ENCODE data around the gene PHF1. TPM values are rescaled to one million over a fixed set of nuclear protein-coding genes. Genes with fewer than 3 reads are reported as not detected.
A peak's percentile ranks its signal among the peaks of the same experiment; 100 is the strongest.
"Not testable (repeated sequence)": the region's sequence is repeated elsewhere in the genome, so short reads cannot be mapped to it uniquely, and the experiment has no call there.

Gene PHF1
- 32.5 and 43.2 TPM in 2 replicates for total RNA-seq (2014; rRNA removed; shearing (Covaris generic); ENCODE audit: low replicate concordance)

DNA sequence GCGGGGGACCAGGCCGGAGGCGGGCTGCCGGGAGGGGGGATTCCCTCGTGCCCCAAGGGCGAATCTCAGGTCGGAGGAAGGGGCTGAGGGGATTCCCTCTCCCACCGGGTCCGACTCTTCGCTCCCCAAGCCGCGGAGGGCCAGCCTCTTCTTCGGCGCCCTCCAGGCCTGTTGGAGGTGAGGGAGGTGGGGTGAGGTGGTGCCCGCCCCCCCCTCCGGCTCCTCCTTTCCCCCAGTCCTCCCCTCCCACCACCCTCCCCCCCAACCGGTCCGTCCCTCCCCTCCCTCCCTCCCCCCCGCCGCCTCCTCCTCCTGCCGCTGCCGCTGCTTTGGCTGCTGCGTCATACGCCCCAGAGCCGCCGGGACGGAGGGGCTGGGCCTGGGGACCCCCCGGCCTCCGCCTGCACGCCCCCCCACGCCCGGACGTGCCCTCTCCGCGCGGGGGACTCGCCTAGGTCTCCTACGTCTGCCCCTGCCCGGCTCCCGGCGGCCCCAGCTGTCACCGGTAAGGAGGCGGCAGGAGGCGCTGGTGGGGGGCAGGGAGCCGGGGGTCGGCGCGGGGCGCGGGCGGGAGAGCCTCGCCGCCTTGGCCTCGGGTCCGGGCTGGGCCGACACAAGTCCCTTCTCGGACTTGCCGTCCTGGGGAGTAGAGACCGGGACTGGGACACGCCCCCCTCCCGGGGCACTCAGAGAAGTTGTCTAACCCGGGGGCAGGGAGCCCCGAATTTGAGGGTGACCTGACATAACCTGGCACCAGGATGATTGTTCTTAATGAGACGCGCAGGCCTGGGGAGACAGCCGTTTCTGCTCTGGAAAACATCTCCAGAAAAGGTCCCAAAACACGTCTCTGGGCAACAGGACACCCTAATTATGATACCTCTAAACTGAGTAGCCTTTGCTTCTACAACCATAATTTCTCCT lies at the start of gene PHF1:
Gene PHF1, plus strand, starts transcription at position 304 of the 921 bp plus-strand sequence. CDS start 1,250 bp downstream, outside the sequence.
- peak; percentile 83 for DNase-seq (ENCODE audit: low read depth)
- in situ Hi-C loops (cut with HindIII; ENCODE audit: low pct_unique_long_range_greater_than_20kb, low sequenced_read_pairs): no loop called here

DNA sequence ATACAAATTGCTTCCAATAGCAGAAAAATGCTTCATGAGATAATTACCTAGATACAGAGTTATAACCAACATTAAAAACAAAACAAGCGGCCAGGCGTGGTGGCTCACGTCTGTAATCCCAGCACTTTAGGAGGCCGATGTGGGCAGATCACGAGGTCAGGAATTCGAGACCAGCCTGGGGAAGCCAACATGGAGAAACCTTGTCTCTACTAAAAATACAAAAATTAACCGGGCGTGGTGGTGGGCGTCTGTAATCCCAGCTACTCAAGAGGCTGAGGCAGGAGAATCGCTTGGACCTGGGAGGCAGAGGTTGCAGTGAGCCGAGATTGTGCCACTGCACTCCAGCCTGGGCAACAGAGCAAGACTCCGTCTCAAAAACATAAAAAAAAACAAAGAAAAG lies 47.3 kb upstream of the PHF1 start:
- DNase-seq (ENCODE audit: low read depth); in situ Hi-C loops (cut with HindIII; ENCODE audit: low pct_unique_long_range_greater_than_20kb, low sequenced_read_pairs): not testable (repeated sequence)

- DNase-seq (ENCODE audit: low read depth): peak; percentile 79
- in situ Hi-C loops (cut with HindIII; ENCODE audit: low pct_unique_long_range_greater_than_20kb, low sequenced_read_pairs): not testable (repeated sequence)
Measured at GRCh38 chr6:33364475-33365205, 46.2 kb upstream of the PHF1 start.

- DNase-seq (ENCODE audit: low read depth); in situ Hi-C loops (cut with HindIII; ENCODE audit: low pct_unique_long_range_greater_than_20kb, low sequenced_read_pairs): not testable (repeated sequence)
Measured at GRCh38 chr6:33365206-33365971, 45.4 kb upstream of the PHF1 start.

DNA sequence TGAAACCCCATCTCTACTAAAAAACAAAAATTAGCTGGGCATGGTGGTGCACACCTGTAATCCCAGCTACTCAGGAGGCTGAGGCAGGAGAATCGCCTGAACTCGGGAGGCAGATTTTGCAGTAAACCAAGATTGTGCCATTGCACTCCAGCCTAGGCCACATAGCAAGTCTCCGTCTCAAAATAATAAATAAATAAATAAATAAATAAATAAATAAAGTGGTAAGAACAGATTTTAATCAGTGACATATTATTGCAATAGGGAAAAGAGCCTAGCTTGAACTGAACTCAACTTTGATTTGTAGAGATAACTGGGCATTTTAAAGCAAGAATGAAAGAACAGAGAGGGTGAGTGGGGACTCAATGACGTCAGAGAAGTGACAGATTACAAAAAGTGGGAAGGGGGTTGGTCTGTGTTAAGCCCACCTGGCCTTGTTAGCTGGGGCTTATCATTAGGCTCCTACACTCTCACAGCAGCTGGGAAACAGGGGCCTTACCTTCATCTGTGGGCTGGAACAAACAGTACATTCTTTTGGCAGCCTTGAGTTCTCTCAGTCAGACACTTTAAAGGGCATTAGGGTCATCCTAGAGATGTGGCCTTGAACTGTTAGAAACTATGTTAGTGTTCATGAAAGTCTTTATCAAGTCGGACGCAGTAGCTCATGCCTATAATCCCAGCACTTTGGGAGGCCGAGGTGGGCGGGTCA lies 43.7 kb upstream of the PHF1 start:
- DNase-seq (ENCODE audit: low read depth): no peak
- in situ Hi-C loops (cut with HindIII; ENCODE audit: low pct_unique_long_range_greater_than_20kb, low sequenced_read_pairs): no loop called here

DNA sequence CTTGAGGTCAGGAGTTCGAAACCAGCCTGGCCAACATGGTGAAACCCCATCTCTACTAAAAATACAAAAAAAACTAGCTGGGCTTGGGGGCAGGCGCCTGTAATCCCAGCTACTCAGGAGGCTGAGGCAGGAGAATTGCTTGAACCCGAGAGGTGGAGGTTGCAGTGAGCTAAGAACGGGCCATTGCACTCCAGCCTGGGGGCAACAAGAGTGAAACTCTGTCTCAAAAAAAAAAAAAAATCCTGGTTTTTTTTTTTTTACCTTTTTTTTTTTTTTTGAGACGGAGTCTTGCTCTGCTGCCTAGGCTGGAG lies 43.1 kb upstream of the PHF1 start:
- DNase-seq (ENCODE audit: low read depth); in situ Hi-C loops (cut with HindIII; ENCODE audit: low pct_unique_long_range_greater_than_20kb, low sequenced_read_pairs): not testable (repeated sequence)

DNA sequence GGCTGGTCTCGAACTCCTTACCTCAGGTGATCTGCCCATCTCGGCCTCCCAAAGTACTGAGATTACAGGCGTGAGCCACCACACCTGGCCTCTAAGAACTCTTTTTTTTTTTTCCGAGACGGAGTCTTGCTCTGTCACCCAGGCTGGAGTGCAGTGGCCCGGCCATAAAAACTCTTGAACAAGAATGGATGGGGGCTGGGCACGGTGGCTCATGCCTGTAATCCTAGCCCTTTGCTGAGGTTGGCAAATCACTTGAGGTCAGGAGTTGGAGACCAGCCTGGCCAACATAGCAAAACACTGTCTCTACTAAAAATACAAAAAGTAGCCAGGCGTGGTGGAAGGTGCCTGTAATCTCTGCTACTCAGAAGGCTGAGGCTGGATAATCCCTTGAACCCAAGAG lies 38.9 kb upstream of the PHF1 start:
- DNase-seq (ENCODE audit: low read depth); in situ Hi-C loops (cut with HindIII; ENCODE audit: low pct_unique_long_range_greater_than_20kb, low sequenced_read_pairs): not testable (repeated sequence)

DNA sequence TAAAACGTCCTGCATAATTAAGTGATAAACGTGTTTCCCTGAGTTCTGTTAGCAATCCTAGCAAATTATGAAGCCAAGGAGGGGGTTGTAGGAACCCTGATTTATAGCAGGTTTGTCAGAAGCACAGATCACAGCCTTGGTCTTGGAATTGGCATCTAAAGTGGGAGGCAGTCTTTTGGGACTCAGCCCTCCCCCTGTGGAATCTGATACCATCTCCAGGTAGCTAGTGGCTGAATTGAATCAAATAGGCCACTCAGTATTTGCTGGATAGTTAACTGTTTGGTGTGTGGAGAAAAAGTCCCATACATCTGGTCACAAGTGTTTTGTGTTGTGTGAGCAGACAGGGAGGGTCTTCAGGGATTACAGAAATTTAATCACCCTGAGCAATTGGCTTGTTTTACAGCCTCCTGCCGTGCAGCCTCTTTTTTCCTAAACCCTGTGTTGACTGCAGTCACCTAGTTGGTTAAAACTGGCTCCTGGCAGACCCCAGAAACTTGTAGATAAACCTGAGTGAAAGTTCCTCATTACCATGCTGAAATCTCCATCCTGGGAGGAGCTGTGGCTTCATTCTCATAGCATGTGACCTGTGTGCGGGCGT lies 38.2 kb upstream of the PHF1 start:
- in situ Hi-C loops (cut with HindIII; ENCODE audit: low pct_unique_long_range_greater_than_20kb, low sequenced_read_pairs): no loop called here
- DNase-seq (ENCODE audit: low read depth): no peak

DNA sequence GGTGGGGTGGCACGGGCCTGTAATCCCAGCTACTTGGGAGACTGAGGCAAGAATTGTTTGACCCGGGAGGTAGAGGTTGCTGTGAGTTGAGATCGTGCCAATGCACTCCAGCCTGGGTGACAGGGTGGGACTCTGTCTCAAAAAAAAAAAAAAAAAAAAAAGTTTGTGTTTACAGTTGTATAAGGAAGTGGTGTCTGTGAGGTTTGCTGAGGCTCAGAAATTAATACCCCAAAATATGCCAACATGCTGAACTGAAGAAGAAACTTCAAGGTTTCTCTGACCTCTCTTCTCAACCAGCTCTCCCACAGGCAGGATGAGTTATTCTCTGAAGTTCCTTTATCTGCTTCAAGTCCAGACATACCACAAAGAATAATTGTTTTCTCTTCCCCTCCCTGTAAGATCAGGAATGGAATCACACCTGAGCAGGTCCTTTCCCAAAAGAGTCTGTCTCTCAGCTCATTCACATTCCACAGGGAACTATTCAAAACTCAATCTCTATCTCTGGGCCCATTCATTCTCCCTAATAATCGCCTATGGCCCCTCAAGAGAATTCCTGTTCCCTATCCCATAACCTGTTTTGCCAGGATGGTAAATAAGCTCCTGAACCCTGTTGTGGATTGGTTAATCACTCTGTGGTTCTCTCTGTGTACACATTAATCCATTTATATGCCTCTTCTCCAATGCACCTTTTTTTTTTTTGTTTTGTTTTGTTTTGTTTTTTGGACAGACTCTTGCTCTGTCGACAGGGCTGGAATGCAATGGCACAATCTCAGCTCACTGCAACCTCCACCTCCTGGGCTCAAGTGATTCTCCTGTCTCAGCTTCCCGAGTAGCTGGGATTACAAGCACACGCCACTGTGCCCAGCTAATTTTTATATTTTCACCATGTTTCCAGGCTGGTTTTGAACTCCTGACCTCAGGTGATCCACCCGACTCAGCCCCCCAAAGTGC lies 36.6 kb upstream of the PHF1 start:
- in situ Hi-C loops (cut with HindIII; ENCODE audit: low pct_unique_long_range_greater_than_20kb, low sequenced_read_pairs): no loop called here
- DNase-seq (ENCODE audit: low read depth): no peak

DNA sequence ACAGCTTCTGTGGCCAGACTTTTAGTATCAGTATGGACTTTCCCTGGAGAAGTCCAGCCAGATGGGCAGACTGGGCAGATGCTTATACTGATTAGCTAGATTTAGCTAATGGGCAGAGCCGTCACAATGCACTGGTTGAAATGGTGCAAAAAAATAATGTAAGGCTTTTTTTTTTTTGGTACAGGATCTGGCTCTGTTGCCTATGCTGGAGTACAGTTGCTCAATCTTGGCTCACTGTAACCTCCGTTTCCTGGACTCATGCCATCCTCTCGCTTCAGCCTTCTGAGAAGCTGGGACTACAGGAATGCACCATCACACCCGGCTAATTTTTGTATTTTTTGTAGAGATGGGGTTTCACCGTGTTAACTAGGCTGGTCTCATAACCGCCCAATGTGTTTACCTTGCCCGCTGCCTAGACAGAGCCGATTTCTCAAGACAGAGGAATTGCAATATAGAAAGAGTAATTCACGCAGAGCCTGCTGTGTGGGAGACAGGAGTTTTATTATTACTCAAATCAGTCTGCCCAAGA lies 35.6 kb upstream of the PHF1 start:
- in situ Hi-C loops (cut with HindIII; ENCODE audit: low pct_unique_long_range_greater_than_20kb, low sequenced_read_pairs): no loop called here

GRCh38 chr6:33377171-33377570 lies 33.6 kb upstream of the PHF1 start:
- no peak for DNase-seq (ENCODE audit: low read depth)
- in situ Hi-C loops (cut with HindIII; ENCODE audit: low pct_unique_long_range_greater_than_20kb, low sequenced_read_pairs): no loop called here

More for the DNA sequence above, 35.6 kb upstream of the PHF1 start:
- DNase-seq (ENCODE audit: low read depth): peak; percentile 50

DNA sequence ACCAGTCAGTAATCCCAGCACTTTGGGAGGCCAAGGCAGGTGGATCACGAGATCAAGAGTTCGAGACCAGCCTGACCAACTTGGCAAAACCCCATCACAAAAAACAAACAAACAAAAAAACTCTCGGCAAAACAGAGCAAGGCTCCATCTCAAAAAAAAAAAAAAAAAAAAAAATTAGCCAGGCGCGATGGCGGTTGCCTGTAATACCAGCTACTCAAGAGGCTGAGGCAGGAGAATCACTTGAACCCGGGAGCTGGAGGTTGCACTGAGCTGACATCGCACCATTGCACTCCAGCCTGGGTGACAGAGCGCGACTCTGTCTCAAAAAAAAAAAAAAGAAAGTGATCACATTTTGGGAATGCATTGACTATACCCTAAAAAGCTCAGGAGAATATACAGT lies 31.6 kb upstream of the PHF1 start:
- DNase-seq (ENCODE audit: low read depth); in situ Hi-C loops (cut with HindIII; ENCODE audit: low pct_unique_long_range_greater_than_20kb, low sequenced_read_pairs): not testable (repeated sequence)

- in situ Hi-C loops (cut with HindIII; ENCODE audit: low pct_unique_long_range_greater_than_20kb, low sequenced_read_pairs): no loop called here
- DNase-seq (ENCODE audit: low read depth): no peak
Measured at GRCh38 chr6:33380272-33380981, 30.4 kb upstream of the PHF1 start.

DNA sequence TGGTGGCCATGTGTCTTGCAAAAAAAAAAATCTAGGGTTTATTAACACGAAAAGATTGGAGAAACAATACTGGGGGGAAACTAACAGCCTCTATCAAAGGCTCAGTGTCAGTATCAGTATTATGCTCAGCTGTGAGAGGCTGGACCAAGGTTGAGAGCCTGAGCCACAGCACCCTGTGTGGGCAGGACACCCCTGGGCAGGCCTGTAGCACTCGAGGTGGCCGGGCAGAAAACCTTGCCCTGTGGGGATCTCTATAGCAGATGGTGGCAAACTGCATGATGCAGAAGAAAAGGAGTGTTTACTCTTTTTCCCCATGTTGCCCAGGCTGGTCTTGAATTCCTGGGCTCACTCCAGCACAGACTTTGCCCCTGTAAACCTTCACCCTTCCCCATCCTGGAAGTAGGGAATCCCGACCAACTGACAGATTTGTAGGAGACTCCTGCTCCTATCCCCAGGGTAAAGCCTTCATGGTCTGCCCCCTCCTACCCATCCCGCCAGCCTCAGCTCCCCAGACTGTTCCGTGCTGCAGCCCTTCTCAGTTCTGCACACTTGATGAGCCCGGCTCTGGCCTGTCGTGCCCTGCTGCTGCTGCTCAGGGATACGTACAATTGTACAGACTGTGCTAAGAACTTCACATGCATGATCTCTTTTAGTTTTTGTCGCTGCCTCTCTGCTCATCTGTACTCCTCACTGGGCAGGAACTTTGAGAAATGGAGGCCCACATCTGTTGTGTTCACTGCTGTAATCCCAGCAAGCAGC lies 27.2 kb upstream of the PHF1 start:
- in situ Hi-C loops (cut with HindIII; ENCODE audit: low pct_unique_long_range_greater_than_20kb, low sequenced_read_pairs): no loop called here
- DNase-seq (ENCODE audit: low read depth): no peak

DNA sequence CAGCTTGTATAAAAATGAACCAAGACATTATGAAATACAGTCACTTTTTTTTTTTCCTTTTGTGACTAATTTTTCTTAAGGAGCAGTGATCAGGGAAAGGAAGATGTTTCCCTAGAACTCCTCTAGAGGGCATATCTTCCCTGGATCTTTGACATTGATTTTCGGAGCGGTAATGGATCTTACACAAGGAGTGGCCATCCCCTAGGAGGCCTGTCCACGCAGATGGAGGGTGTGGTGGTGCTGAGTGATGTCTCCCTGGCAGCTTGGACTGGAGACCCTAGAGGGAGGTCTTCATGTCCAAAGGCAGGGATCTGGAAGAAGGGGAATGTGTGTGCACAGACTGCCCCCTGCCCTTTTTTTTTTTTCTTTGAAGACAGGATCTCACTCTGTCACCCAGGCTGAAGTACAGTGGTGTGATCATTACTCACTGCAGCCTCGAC lies 26.2 kb upstream of the PHF1 start:
- in situ Hi-C loops (cut with HindIII; ENCODE audit: low pct_unique_long_range_greater_than_20kb, low sequenced_read_pairs): no loop called here
- DNase-seq (ENCODE audit: low read depth): peak; percentile 67

Measured in Caki2 (cell line).